ENCODE measurements around the gene CLRN1.
"Not testable (repeated sequence)": the region's sequence is repeated elsewhere in the genome, so short reads cannot be mapped to it uniquely, and the experiment has no call there.

The CLRN1 gene

GRCh38 chr3:150972366-150973071 is at the start of gene CLRN1:
TSS of gene CLRN1 (minus strand) at chr3:150972727. CDS start at chr3:150972708, 19 bp downstream.
- no peak for DNase-seq (ENCODE audit: low read depth)

- DNase-seq (ENCODE audit: low read depth), result no peak
Observed at GRCh38 chr3:151016478-151016795, 43.9 kb upstream of the CLRN1 start.

- DNase-seq (ENCODE audit: low read depth), result no peak
Observed at GRCh38 chr3:151015767-151016477, 43.4 kb upstream of the CLRN1 start.

GRCh38 chr3:151015181-151015580 is 42.7 kb upstream of the CLRN1 start:
- DNase-seq (ENCODE audit: low read depth), result no peak

- no peak for DNase-seq (ENCODE audit: low read depth)
Observed at GRCh38 chr3:151014501-151015018, 42.0 kb upstream of the CLRN1 start.

GRCh38 chr3:151012753-151013152 is 40.2 kb upstream of the CLRN1 start:
- no peak for DNase-seq (ENCODE audit: low read depth)

- no peak for DNase-seq (ENCODE audit: low read depth)
Observed at GRCh38 chr3:151011427-151011826, 38.9 kb upstream of the CLRN1 start.

- DNase-seq (ENCODE audit: low read depth), result no peak
Observed at GRCh38 chr3:151009981-151010380, 37.5 kb upstream of the CLRN1 start.

GRCh38 chr3:151009430-151009829 is 36.9 kb upstream of the CLRN1 start:
- DNase-seq (ENCODE audit: low read depth), result no peak

GRCh38 chr3:151008699-151009098 is 36.2 kb upstream of the CLRN1 start:
- DNase-seq (ENCODE audit: low read depth), result no peak

GRCh38 chr3:151003768-151004134 is 31.2 kb upstream of the CLRN1 start:
- DNase-seq (ENCODE audit: low read depth), result no peak

GRCh38 chr3:151003029-151003767 is 30.7 kb upstream of the CLRN1 start:
- DNase-seq (ENCODE audit: low read depth), result no peak

GRCh38 chr3:151002003-151002981 is 29.8 kb upstream of the CLRN1 start:
- no peak for DNase-seq (ENCODE audit: low read depth)

- DNase-seq (ENCODE audit: low read depth), result no peak
Observed at GRCh38 chr3:150998996-150999395, 26.5 kb upstream of the CLRN1 start.

GRCh38 chr3:150996731-150997130 is 24.2 kb upstream of the CLRN1 start:
- DNase-seq (ENCODE audit: low read depth), result no peak

- DNase-seq (ENCODE audit: low read depth), result no peak
Observed at GRCh38 chr3:150995510-150995909, 23.0 kb upstream of the CLRN1 start.

GRCh38 chr3:150989208-150989607 is 16.7 kb upstream of the CLRN1 start:
- no peak for DNase-seq (ENCODE audit: low read depth)

- DNase-seq (ENCODE audit: low read depth), result not testable (repeated sequence)
Observed at GRCh38 chr3:150988395-150988794, 15.9 kb upstream of the CLRN1 start.

- no peak for DNase-seq (ENCODE audit: low read depth)
Observed at GRCh38 chr3:150985711-150986110, 13.2 kb upstream of the CLRN1 start.

GRCh38 chr3:150984066-150984465 is 11.5 kb upstream of the CLRN1 start:
- DNase-seq (ENCODE audit: low read depth), result no peak

GRCh38 chr3:150978566-150979148 is 6.1 kb upstream of the CLRN1 start:
- no peak for DNase-seq (ENCODE audit: low read depth)
